HL-60 (cell line): ENCODE results near the gene HID1.

Source experiments
- POLR2AphosphoS5 ChIP-seq: IDR thresholded peaks from 2 replicates; pipeline ENCODE4 v1.6.1; 2012; ENCODE audit warnings: low read depth
- TF ChIP-seq, protein P1 (sequence below): IDR thresholded peaks from one replicate; pipeline ENCODE4 v1.5.1; 2011; ENCODE audit warnings: low read length, control low read depth, inconsistent platforms; ENCODE audit not compliant: insufficient read depth
- TF ChIP-seq, protein P2 (sequence below): IDR thresholded peaks from 2 replicates; pipeline ENCODE4 v1.6.1; 2012; ENCODE audit warnings: low read depth; ENCODE audit not compliant: insufficient replicate concordance

DNA sequence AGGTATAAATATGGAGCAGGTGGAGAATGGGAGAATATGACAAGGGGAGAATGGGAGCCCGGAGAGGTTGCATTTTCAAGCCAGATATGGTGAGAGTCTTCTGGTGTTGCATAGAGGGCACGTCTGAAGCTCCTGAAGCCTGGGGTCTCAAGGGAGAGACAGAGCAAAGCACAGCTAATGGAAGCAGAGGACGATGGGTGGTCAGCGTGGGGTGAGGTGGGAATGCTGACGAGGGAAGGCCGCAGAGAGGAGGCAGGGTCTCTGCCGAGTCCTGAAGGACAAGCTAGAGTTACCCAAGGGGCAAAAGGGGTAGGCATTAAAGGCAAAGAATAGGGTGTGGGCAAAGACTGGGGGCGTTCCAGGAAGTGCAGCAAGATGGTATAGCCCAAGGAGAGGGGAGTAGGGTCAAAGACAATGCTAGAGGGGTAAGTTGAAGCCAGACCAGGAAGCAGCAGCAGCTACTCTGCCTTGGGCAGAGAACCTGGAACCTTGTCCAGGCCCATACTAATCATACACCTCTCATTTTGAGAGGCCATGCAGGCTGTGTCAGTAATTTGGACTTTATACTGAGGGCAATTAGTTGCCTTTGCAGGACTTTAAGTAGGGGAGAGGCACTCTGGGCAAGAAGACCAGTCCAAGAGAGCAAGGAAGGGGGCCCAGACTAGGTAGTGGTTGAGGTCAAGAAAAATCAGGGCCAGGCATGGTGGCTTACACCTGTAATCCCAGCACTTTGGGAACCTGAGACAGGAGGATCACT, 34.2 kb downstream of the HID1 start:
- TF ChIP-seq, protein P1, sequence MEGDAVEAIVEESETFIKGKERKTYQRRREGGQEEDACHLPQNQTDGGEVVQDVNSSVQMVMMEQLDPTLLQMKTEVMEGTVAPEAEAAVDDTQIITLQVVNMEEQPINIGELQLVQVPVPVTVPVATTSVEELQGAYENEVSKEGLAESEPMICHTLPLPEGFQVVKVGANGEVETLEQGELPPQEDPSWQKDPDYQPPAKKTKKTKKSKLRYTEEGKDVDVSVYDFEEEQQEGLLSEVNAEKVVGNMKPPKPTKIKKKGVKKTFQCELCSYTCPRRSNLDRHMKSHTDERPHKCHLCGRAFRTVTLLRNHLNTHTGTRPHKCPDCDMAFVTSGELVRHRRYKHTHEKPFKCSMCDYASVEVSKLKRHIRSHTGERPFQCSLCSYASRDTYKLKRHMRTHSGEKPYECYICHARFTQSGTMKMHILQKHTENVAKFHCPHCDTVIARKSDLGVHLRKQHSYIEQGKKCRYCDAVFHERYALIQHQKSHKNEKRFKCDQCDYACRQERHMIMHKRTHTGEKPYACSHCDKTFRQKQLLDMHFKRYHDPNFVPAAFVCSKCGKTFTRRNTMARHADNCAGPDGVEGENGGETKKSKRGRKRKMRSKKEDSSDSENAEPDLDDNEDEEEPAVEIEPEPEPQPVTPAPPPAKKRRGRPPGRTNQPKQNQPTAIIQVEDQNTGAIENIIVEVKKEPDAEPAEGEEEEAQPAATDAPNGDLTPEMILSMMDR = no peak
- no peak for TF ChIP-seq POLR2AphosphoS5
- TF ChIP-seq, protein P2, sequence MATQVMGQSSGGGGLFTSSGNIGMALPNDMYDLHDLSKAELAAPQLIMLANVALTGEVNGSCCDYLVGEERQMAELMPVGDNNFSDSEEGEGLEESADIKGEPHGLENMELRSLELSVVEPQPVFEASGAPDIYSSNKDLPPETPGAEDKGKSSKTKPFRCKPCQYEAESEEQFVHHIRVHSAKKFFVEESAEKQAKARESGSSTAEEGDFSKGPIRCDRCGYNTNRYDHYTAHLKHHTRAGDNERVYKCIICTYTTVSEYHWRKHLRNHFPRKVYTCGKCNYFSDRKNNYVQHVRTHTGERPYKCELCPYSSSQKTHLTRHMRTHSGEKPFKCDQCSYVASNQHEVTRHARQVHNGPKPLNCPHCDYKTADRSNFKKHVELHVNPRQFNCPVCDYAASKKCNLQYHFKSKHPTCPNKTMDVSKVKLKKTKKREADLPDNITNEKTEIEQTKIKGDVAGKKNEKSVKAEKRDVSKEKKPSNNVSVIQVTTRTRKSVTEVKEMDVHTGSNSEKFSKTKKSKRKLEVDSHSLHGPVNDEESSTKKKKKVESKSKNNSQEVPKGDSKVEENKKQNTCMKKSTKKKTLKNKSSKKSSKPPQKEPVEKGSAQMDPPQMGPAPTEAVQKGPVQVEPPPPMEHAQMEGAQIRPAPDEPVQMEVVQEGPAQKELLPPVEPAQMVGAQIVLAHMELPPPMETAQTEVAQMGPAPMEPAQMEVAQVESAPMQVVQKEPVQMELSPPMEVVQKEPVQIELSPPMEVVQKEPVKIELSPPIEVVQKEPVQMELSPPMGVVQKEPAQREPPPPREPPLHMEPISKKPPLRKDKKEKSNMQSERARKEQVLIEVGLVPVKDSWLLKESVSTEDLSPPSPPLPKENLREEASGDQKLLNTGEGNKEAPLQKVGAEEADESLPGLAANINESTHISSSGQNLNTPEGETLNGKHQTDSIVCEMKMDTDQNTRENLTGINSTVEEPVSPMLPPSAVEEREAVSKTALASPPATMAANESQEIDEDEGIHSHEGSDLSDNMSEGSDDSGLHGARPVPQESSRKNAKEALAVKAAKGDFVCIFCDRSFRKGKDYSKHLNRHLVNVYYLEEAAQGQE = no peak
